Measurements from ENCODE around the gene SP140.

GRCh38 chr2:230268606-230269243, 43.2 kb downstream of the SP140 start:
- TF ChIP-seq TAF1 (IDR thresholded peaks at IDR 0.05; ENCODE audit: low read depth, low read length) (no peak), CTCF (IDR thresholded peaks at IDR 0.05; ENCODE audit: control extremely low read depth in 1 of 3, insufficient read depth in 1 of 3, low read depth in 1 of 3, low read length in 3 of 3) (no peak), EP300 (IDR thresholded peaks at IDR 0.05; ENCODE audit: borderline replicate concordance in 1 of 2, low read depth in 2 of 2, low read length in 2 of 2) (no peak), MAFK (IDR thresholded peaks at IDR 0.05; ENCODE audit: low read depth, low read length) (no peak), RFX5 (IDR thresholded peaks at IDR 0.05; ENCODE audit: borderline replicate concordance, low read depth, low read length) (no peak), YY1 (IDR thresholded peaks at IDR 0.05; ENCODE audit: low read depth, low read length) (no peak), HDAC2 (IDR thresholded peaks at IDR 0.05; ENCODE audit: borderline replicate concordance in 1 of 2, low read depth in 2 of 2, low read length in 2 of 2) (no peak), CBX8 (IDR thresholded peaks at IDR 0.05; ENCODE audit: borderline replicate concordance, low read depth, low read length) (no peak), POLR2A (IDR thresholded peaks at IDR 0.05; ENCODE audit: control extremely low read depth in 1 of 2, low read depth in 2 of 2, low read length in 2 of 2) (no peak), GABPA (IDR thresholded peaks at IDR 0.05; ENCODE audit: borderline replicate concordance, insufficient read depth, low read length) (no peak), CHD1 (IDR thresholded peaks at IDR 0.05; ENCODE audit: low read depth, low read length) (no peak), SP2 (IDR thresholded peaks at IDR 0.05; ENCODE audit: low read length) (no peak), EZH2 (IDR thresholded peaks at IDR 0.05; ENCODE audit: low read depth, low read length, severe bottlenecking) (no peak), TEAD4 (IDR thresholded peaks at IDR 0.05; ENCODE audit: low read depth, low read length) (no peak)
